WERI-Rb-1 (cell line): Measurements from ENCODE around the gene BIN1.

Experiments used
- DNase-seq: peaks from one replicate; pipeline ENCODE4 v3.0.0-alpha.2; 2020
- H3K27ac ChIP-seq: fragments of 250-450 bp; sonication (Bioruptor Pico); 2 replicates; pipeline ENCODE4 v1.5.1; 2020; ENCODE audit warnings: mild to moderate bottlenecking, moderate library complexity
- H3K27me3 ChIP-seq: fragments of 250-450 bp; sonication (Bioruptor Pico); 2 replicates; pipeline ENCODE4 v1.5.1; 2021; ENCODE audit warnings: mild to moderate bottlenecking, low read depth, moderate library complexity; ENCODE audit not compliant: insufficient read depth, severe bottlenecking
- H3K36me3 ChIP-seq: fragments of 250-450 bp; sonication (Bioruptor Pico); 2 replicates; pipeline ENCODE4 v1.5.1; 2020; ENCODE audit warnings: mild to moderate bottlenecking, moderate library complexity
- H3K4me3 ChIP-seq: 2 replicates; pipeline ENCODE4 v1.5.1; 2011; ENCODE audit warnings: low read depth, mild to moderate bottlenecking, control low read depth, low read length
- H3K9me3 ChIP-seq: fragments of 250-450 bp; sonication (Bioruptor Pico); 2 replicates; pipeline ENCODE4 v1.5.1; 2021; ENCODE audit warnings: mild to moderate bottlenecking, moderate library complexity; ENCODE audit not compliant: severe bottlenecking
- TF ChIP-seq, protein P1 (sequence below): IDR thresholded peaks from 2 replicates; pipeline ENCODE4 v1.5.1; 2011; ENCODE audit warnings: low read depth, mild to moderate bottlenecking, control low read depth, inconsistent platforms, low read length

The BIN1 gene

GRCh38 chr2:127040169-127040568, 66.8 kb downstream of the BIN1 start:
- no peaks in the 10 kb centered on the region for H3K9me3 ChIP-seq
- H3K4me3 ChIP-seq = no peak overlapping the region
- TF ChIP-seq, protein P1, sequence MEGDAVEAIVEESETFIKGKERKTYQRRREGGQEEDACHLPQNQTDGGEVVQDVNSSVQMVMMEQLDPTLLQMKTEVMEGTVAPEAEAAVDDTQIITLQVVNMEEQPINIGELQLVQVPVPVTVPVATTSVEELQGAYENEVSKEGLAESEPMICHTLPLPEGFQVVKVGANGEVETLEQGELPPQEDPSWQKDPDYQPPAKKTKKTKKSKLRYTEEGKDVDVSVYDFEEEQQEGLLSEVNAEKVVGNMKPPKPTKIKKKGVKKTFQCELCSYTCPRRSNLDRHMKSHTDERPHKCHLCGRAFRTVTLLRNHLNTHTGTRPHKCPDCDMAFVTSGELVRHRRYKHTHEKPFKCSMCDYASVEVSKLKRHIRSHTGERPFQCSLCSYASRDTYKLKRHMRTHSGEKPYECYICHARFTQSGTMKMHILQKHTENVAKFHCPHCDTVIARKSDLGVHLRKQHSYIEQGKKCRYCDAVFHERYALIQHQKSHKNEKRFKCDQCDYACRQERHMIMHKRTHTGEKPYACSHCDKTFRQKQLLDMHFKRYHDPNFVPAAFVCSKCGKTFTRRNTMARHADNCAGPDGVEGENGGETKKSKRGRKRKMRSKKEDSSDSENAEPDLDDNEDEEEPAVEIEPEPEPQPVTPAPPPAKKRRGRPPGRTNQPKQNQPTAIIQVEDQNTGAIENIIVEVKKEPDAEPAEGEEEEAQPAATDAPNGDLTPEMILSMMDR = no peak
- no peaks in the 10 kb centered on the region for H3K27me3 ChIP-seq
- H3K36me3 ChIP-seq = no peaks in the 10 kb centered on the region
- H3K27ac ChIP-seq = no peak overlapping the region
- no peak for DNase-seq

DNA sequence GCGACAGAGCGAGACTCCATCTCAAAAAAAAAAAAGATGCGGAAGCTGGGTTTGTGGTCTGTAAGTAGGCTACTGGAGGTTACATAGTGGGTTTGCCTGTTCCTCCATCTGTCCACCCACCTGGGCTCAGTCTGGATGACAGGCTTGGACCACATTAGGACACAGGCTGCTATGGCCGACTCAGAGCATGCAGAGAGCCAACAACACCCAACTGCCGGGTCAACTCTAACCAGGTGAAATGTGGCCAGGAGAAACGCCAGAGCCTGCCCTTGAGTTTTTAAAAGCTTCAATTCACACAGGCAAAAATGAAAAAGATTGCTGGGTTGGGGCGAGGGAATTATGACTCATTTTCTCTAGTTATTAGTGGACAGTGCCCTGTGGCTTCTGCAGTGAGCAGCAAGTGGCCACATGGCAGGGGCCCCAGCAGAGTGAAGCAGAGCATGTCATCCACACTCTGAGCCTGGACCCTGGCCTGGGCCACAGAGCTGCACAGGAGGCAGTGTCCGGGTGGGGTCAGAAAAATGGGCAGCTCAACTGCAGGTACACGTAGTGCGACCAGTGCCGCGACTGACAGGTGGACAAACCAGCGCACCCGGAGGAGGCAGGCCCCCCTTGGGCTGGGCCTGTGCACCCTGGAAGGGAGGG, 67.4 kb downstream of the BIN1 start:
- no peak for DNase-seq
- H3K4me3 ChIP-seq = no peak overlapping the region
- H3K27ac ChIP-seq = no peak overlapping the region
- no peaks in the 10 kb centered on the region for H3K27me3 ChIP-seq
- H3K9me3 ChIP-seq = no peaks in the 10 kb centered on the region
- H3K36me3 ChIP-seq = no peaks in the 10 kb centered on the region
- TF ChIP-seq, protein P1 = no peak

DNA sequence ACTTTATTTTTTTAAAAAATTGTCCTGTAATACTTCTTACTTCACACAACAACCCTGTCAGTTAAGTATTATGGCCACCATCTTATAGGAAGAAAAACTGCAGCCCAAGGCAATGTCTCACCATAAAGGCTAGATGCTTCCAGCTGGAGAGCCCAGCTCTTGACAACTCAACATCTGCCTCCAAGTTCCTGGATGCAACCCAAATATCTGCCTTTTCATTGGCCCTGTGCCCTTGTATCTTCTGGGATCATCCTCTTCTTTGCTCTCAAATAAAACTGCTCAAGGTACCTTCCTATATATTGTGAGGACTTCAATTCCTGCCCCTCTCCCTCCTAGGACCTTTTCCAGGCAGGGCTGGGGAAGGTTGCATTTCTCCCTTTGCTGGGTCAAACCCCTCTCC, 69.5 kb downstream of the BIN1 start:
- H3K36me3 ChIP-seq = no peaks in the 10 kb centered on the region
- DNase-seq = no peak
- no peaks in the 10 kb centered on the region for H3K9me3 ChIP-seq
- TF ChIP-seq, protein P1 = no peak
- H3K27me3 ChIP-seq = no peaks in the 10 kb centered on the region
- H3K27ac ChIP-seq = no peak overlapping the region
- H3K4me3 ChIP-seq = no peak overlapping the region

DNA sequence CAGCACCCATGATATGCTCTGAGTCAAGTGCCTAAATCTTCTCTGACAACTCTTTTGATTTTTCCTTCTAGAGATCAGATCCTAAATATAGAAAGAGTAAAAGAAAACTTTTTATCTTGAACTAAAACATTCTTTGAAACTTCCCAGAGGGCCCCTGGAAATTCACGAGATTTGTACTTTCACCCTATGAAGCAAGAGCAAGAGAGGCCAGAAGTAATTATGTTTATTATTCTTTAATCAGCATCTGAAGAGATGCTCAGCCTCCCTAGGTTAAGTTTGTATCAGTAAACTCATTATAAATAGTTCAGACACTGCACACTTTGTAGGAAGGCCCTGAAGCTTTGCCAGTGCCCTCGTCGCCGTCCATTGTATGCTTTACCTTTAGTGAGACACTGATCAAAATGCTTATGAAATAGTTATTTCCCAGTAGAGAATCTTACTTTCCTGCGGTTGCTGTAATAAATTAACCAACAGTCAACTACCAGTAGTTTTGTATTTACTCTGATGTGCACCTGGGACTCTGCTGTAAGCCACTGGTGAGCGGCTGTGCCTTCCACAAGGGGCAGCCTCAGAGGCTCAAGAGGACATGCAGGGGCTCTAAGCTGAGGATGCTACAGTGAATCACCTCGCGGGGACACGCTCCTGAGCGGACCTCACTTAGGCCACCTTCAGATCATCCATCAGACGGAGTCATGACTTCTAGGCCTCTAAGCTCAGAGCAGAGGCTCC, 71.9 kb downstream of the BIN1 start:
- Histone ChIP-seq H3K4me3 (no peak overlapping the region), H3K9me3 (no peaks in the 10 kb centered on the region), H3K27me3 (no peaks in the 10 kb centered on the region), H3K36me3 (no peaks in the 10 kb centered on the region), H3K27ac (no peak overlapping the region)
- TF ChIP-seq, protein P1 = peak; percentile 44
- DNase-seq = no peak

DNA sequence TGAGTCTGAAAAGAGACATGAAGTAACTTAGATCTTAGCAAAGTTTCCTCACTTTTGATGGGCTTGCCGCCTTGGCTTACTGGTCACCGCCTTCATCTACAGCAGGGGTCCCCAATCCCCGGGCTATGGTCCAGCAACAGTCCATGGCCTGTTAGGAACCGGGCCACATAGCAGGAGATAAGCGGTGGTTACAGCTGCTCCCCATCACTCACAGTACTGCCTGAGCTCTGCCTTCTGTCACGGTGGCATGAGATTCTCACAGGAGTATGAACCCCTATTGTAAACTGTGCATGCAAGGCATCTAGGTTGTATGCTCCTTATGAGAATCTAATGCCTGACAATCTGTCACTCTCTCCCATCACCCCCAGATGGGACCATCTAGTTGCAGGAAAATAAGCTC, 72.9 kb downstream of the BIN1 start:
- DNase-seq = no peak
- Histone ChIP-seq H3K36me3 (no peaks in the 10 kb centered on the region), H3K4me3 (no peak overlapping the region), H3K9me3 (no peaks in the 10 kb centered on the region), H3K27ac (no peak overlapping the region), H3K27me3 (no peaks in the 10 kb centered on the region)
- TF ChIP-seq, protein P1 = no peak
